GM23248 (cell line): ENCODE data around the gene NDUFA13. TPM values are rescaled to one million over a fixed set of nuclear protein-coding genes. Genes with fewer than 3 reads are reported as not detected.

Experiments
- DNase-seq: peaks from one replicate; pipeline ENCODE4 v3.0.0-alpha.2; 2015
- H2AFZ ChIP-seq: fragments of 200-600 bp; sonication (generic); 2 replicates; pipeline ENCODE4 v1.6.1; 2016; ENCODE audit warnings: antibody characterized with exemption
- H3F3A ChIP-seq: fragments of 200-600 bp; sonication (generic); 2 replicates; pipeline ENCODE4 v1.6.1; 2016; ENCODE audit warnings: mild to moderate bottlenecking, antibody characterized with exemption, mixed run types; ENCODE audit not compliant: insufficient read depth
- H3K27ac ChIP-seq: fragments of 200-600 bp; sonication (generic); 2 replicates; pipeline ENCODE4 v1.5.1; 2016; ENCODE audit warnings: mild to moderate bottlenecking
- H3K27me3 ChIP-seq: fragments of 200-600 bp; sonication (generic); replicated peaks from 2 replicates; pipeline ENCODE4 v1.6.1; 2016; ENCODE audit warnings: mild to moderate bottlenecking; ENCODE audit not compliant: insufficient read depth
- H3K36me3 ChIP-seq: fragments of 200-600 bp; sonication (generic); 2 replicates; pipeline ENCODE4 v1.6.1; 2016; ENCODE audit warnings: low read depth, mild to moderate bottlenecking
- H3K4me1 ChIP-seq: fragments of 200-600 bp; sonication (generic); 2 replicates; pipeline ENCODE4 v1.6.1; 2016; ENCODE audit warnings: mild to moderate bottlenecking; ENCODE audit not compliant: insufficient read depth
- H3K4me2 ChIP-seq: fragments of 200-600 bp; sonication (generic); one replicate; pipeline ENCODE4 v1.6.1; 2016; ENCODE audit warnings: mild to moderate bottlenecking; ENCODE audit not compliant: unreplicated experiment
- H3K4me3 ChIP-seq: fragments of 200-600 bp; sonication (generic); 2 replicates; pipeline ENCODE4 v1.5.1; 2016; ENCODE audit warnings: mild to moderate bottlenecking
- H3K79me2 ChIP-seq: fragments of 200-600 bp; sonication (generic); 2 replicates; pipeline ENCODE4 v1.6.1; 2016; ENCODE audit warnings: mild to moderate bottlenecking; ENCODE audit not compliant: insufficient read depth
- H3K9ac ChIP-seq: fragments of 200-600 bp; sonication (generic); 2 replicates; pipeline ENCODE4 v1.6.1; 2016; ENCODE audit warnings: mild to moderate bottlenecking
- H3K9me2 ChIP-seq: fragments of 200-600 bp; sonication (generic); 2 replicates; pipeline ENCODE4 v1.6.1; 2016; ENCODE audit warnings: mixed run types, mild to moderate bottlenecking, moderate library complexity; ENCODE audit not compliant: insufficient read depth
- H3K9me3 ChIP-seq: fragments of 200-600 bp; sonication (generic); one replicate; pipeline ENCODE4 v1.6.1; 2017; ENCODE audit warnings: low read depth
- H4K20me1 ChIP-seq: fragments of 200-600 bp; sonication (generic); 2 replicates; pipeline ENCODE4 v1.6.0; 2016; ENCODE audit not compliant: insufficient read depth
- EZH2 ChIP-seq: fragments of 200-600 bp; sonication (generic); IDR thresholded peaks from 2 replicates; pipeline ENCODE4 v1.6.1; 2018; ENCODE audit warnings: antibody characterized with exemption, mild to moderate bottlenecking; ENCODE audit not compliant: insufficient read depth, poor library complexity, severe bottlenecking
- EZH2phosphoT487 ChIP-seq: fragments of 200-600 bp; sonication (generic); IDR thresholded peaks from 2 replicates; pipeline ENCODE4 v1.6.1; 2018; ENCODE audit warnings: antibody characterized with exemption, moderate library complexity, mild to moderate bottlenecking, low read depth; ENCODE audit not compliant: insufficient read depth
- WGBS, 2 experiments: methylation state at CpG; one replicate each; pipeline ENCODE4 v1.1.6; 2015 to 2017; ENCODE audit warnings: low lambda C conversion rate in 2 of 2, low coverage in 1 of 2; ENCODE audit errors: missing lambda C conversion rate in 2 of 2; 5-methylcytosine and 5-hydroxymethylcytosine counted together
- in situ Hi-C: fragments of 300-500 bp; cut with MboI; formaldehyde crosslinking; loops from 2 replicates; pipeline ENCODE4 v1.15.0; 2020
- polyA plus RNA-seq: library from polyadenylated mRNA; unstranded; fragments of >200 nt; fragmentation: Nextera tagmentation; extraction: Ambion mirVana; gene quantifications from 2 replicates; pipeline ENCODE4 v1.2.1, GENCODE V29; 2016
- total RNA-seq: library from RNA; depleted of rRNA; stranded (reverse); fragments of >200 nt; shearing (Covaris generic); gene quantifications from 2 replicates; pipeline ENCODE4 v1.2.3, GENCODE V29; 2014

The NDUFA13 gene
- total and polyA plus RNA-seq, 2 experiments from 2014 or later, result 92.4 to 466 TPM

GRCh38 chr19:19540715-19541515, 24.9 kb downstream of the NDUFA13 start:
- Histone ChIP-seq H3K79me2 (no peaks in the 10 kb centered on the region), H3K9ac (no peak overlapping the region), H3K9me3 (no peaks in the 10 kb centered on the region), H3K36me3 (no peaks in the 10 kb centered on the region), H2AFZ (0 out of 2 replicates have a peak overlapping the region, but pooled peaks have one; percentile 27), H3K27ac (no peak overlapping the region), H3K4me3 (peak overlapping the region; percentile 16; the same call in 1 of the 2 replicates), H3F3A (no peaks in the 10 kb centered on the region), H3K27me3 (no peaks in the 10 kb centered on the region), H3K9me2 (no peaks in the 10 kb centered on the region), H3K4me1 (no peaks in the 10 kb centered on the region), H4K20me1 (no peaks in the 10 kb centered on the region), H3K4me2 (no peak overlapping the region)
- DNase-seq, result peak; percentile 65
- in situ Hi-C loops, result loop anchor here (25.0 kb wide), 2 partner anchors 396 to 696 kb away; no protein-coding TSS in a partner anchor
- 10 to 11% methylated on average over 33 to 45 of the region's 45 CpGs for WGBS, 2 experiments
- TF ChIP-seq EZH2, result no peak
- TF ChIP-seq EZH2phosphoT487, result no peak

GRCh38 chr19:19541616-19542015, 25.6 kb downstream of the NDUFA13 start:
- H3K4me2 ChIP-seq, result no peak overlapping the region
- 56 to 57% methylated on average over 16 of the region's 16 CpGs for WGBS, 2 experiments
- no peaks in the 10 kb centered on the region for H3K27me3 ChIP-seq
- no peak overlapping the region for H2AFZ ChIP-seq
- no peaks in the 10 kb centered on the region for H3K79me2 ChIP-seq
- TF ChIP-seq EZH2 (no peak), EZH2phosphoT487 (no peak)
- no peak overlapping the region for H3K27ac ChIP-seq
- no peaks in the 10 kb centered on the region for H3K9me3 ChIP-seq
- H3K4me1 ChIP-seq, result no peaks in the 10 kb centered on the region
- no peaks in the 10 kb centered on the region for H4K20me1 ChIP-seq
- H3F3A ChIP-seq, result no peaks in the 10 kb centered on the region
- no peak overlapping the region for H3K4me3 ChIP-seq
- in situ Hi-C loops, result loop anchor here (25.0 kb wide), 2 partner anchors 396 to 696 kb away; no protein-coding TSS in a partner anchor
- H3K9ac ChIP-seq, result no peak overlapping the region
- H3K9me2 ChIP-seq, result no peaks in the 10 kb centered on the region
- no peak for DNase-seq
- no peaks in the 10 kb centered on the region for H3K36me3 ChIP-seq

GRCh38 chr19:19542507-19542906, 26.5 kb downstream of the NDUFA13 start:
- TF ChIP-seq EZH2phosphoT487, result no peak
- no peak for TF ChIP-seq EZH2
- no peaks in the 10 kb centered on the region for H3K4me1 ChIP-seq
- 86 to 89% methylated on average over 12 of the region's 12 CpGs for WGBS, 2 experiments
- H3K27me3 ChIP-seq, result no peaks in the 10 kb centered on the region
- no peaks in the 10 kb centered on the region for H3K9me3 ChIP-seq
- H4K20me1 ChIP-seq, result no peaks in the 10 kb centered on the region
- no peak overlapping the region for H3K4me3 ChIP-seq
- H3K9ac ChIP-seq, result no peak overlapping the region
- H3K9me2 ChIP-seq, result no peaks in the 10 kb centered on the region
- H3K79me2 ChIP-seq, result no peaks in the 10 kb centered on the region
- no peak overlapping the region for H3K27ac ChIP-seq
- no peak overlapping the region for H2AFZ ChIP-seq
- no peak for DNase-seq
- in situ Hi-C loops, result loop anchor here (25.0 kb wide), 2 partner anchors 395 to 695 kb away; no protein-coding TSS in a partner anchor
- no peaks in the 10 kb centered on the region for H3K36me3 ChIP-seq
- H3K4me2 ChIP-seq, result no peak overlapping the region
- H3F3A ChIP-seq, result no peaks in the 10 kb centered on the region

- 91 to 92% methylated on average over 13 of the region's 13 CpGs for WGBS, 2 experiments
- H3K9me3 ChIP-seq, result no peaks in the 10 kb centered on the region
- H4K20me1 ChIP-seq, result no peaks in the 10 kb centered on the region
- TF ChIP-seq EZH2phosphoT487 (no peak), EZH2 (no peak)
- no peak overlapping the region for H3K9ac ChIP-seq
- H3F3A ChIP-seq, result no peaks in the 10 kb centered on the region
- H3K4me1 ChIP-seq, result no peaks in the 10 kb centered on the region
- in situ Hi-C loops, result loop anchor here (25.0 kb wide), 2 partner anchors 394 to 694 kb away; no protein-coding TSS in a partner anchor
- H3K4me3 ChIP-seq, result no peak overlapping the region
- no peaks in the 10 kb centered on the region for H3K9me2 ChIP-seq
- H2AFZ ChIP-seq, result no peak overlapping the region
- no peak overlapping the region for H3K4me2 ChIP-seq
- no peaks in the 10 kb centered on the region for H3K36me3 ChIP-seq
- H3K79me2 ChIP-seq, result no peaks in the 10 kb centered on the region
- no peak for DNase-seq
- no peak overlapping the region for H3K27ac ChIP-seq
- no peaks in the 10 kb centered on the region for H3K27me3 ChIP-seq
Measured at GRCh38 chr19:19543101-19543500, 27.1 kb downstream of the NDUFA13 start.
